Body of pancreas (tissue), 4 donors: Measurements from ENCODE around the gene GAPT.

Experiments
- POLR2A ChIP-seq, 3 donors: fragments of 450-650 bp; IDR thresholded peaks; one replicate each; pipeline ENCODE4 v1.6.1; 2016; ENCODE audit warnings: antibody characterized with exemption in 3 of 3, mild to moderate bottlenecking in 2 of 3
- TF ChIP-seq, protein P1 (sequence below), 7 experiments: fragments of 450-650 bp in 4 of 7; fragments of 200-600 bp in 3 of 7; sonication (generic) in 3 of 7; IDR thresholded peaks; one replicate each; pipeline ENCODE4 v1.5.1; 2016 to 2019; ENCODE audit warnings: antibody characterized with exemption in 7 of 7

DNA sequence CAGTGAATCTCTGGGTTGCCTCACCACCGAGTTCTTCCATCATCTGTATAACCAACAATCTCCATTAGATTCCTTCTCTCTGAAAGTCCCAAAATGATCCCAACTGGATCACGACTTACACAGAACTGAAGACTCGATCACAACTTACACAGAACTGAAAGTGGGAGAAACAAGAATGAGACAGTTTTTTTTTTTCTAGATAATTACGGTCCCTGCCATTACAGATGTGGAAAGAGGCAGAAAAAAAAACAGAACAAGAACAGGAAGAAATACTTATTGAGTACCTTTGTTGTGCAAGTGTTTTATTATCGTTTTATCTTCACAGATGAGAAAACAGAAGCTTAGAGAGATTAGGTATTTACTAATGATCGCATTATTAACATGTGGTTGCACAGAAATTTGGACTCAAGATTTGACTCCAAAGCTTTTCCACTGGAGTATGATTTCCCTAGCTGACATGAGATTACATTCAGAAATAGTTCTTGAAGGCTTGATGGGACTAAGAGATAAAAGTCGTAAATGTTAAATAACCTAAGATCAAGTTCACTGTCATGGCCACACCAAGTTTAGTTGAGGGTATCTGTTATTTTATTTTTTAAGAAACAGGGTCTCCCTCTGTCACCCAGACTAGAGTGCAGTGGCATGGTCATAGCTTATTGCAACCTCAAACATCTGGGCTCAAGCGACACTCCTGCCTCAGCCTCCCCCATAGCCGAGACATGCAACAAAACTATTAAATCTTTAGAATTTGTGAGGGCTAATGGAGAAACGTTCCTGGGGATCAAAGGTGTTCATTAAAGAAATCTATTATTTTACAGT lies 40.2 kb upstream of the GAPT start:
- TF ChIP-seq, protein P1, sequence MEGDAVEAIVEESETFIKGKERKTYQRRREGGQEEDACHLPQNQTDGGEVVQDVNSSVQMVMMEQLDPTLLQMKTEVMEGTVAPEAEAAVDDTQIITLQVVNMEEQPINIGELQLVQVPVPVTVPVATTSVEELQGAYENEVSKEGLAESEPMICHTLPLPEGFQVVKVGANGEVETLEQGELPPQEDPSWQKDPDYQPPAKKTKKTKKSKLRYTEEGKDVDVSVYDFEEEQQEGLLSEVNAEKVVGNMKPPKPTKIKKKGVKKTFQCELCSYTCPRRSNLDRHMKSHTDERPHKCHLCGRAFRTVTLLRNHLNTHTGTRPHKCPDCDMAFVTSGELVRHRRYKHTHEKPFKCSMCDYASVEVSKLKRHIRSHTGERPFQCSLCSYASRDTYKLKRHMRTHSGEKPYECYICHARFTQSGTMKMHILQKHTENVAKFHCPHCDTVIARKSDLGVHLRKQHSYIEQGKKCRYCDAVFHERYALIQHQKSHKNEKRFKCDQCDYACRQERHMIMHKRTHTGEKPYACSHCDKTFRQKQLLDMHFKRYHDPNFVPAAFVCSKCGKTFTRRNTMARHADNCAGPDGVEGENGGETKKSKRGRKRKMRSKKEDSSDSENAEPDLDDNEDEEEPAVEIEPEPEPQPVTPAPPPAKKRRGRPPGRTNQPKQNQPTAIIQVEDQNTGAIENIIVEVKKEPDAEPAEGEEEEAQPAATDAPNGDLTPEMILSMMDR (IDR thresholded peaks at IDR 0.05): no peak
- TF ChIP-seq POLR2A (IDR thresholded peaks at IDR 0.05): no peak
